HEK293T (cell line): ENCODE measurements around the gene PCDHB8.
"Not testable (repeated sequence)": the region's sequence is repeated elsewhere in the genome, so short reads cannot be mapped to it uniquely, and the experiment has no call there.

Experiments
- BHLHE40 ChIP-seq: fragments of 450-650 bp; IDR thresholded peaks from 2 replicates; pipeline ENCODE4 v1.6.1; 2016; ENCODE audit warnings: mild to moderate bottlenecking, moderate library complexity, borderline replicate concordance
- FOXA1 ChIP-seq: fragments of 450-650 bp; IDR thresholded peaks from 2 replicates; pipeline ENCODE4 v1.6.1; 2016; ENCODE audit warnings: mild to moderate bottlenecking
- FOXK2 ChIP-seq: fragments of 450-650 bp; IDR thresholded peaks from 2 replicates; pipeline ENCODE4 v1.6.1; 2016; ENCODE audit warnings: mild to moderate bottlenecking
- FOXM1 ChIP-seq: fragments of 450-650 bp; IDR thresholded peaks from 2 replicates; pipeline ENCODE4 v1.6.1; 2017; ENCODE audit warnings: mild to moderate bottlenecking, borderline replicate concordance
- HDGF ChIP-seq: fragments of 450-650 bp; IDR thresholded peaks from 2 replicates; pipeline ENCODE4 v1.6.1; 2017; ENCODE audit warnings: antibody characterized with exemption, borderline replicate concordance
- LEF1 ChIP-seq: fragments of 450-650 bp; IDR thresholded peaks from 2 replicates; pipeline ENCODE4 v1.6.1; 2017; ENCODE audit warnings: mild to moderate bottlenecking, borderline replicate concordance
- NFRKB ChIP-seq: fragments of 450-650 bp; IDR thresholded peaks from 2 replicates; pipeline ENCODE4 v1.6.1; 2016; ENCODE audit warnings: mild to moderate bottlenecking, moderate library complexity
- SP1 ChIP-seq: fragments of 450-650 bp; IDR thresholded peaks from 2 replicates; pipeline ENCODE4 v1.6.1; 2017
- TARDBP ChIP-seq: fragments of 450-650 bp; IDR thresholded peaks from 2 replicates; pipeline ENCODE4 v1.6.1; 2016

GRCh38 chr5:141216035-141216434, 38.4 kb downstream of the PCDHB8 start:
- not testable (repeated sequence) for TF ChIP-seq BHLHE40, FOXK2, SP1, NFRKB, FOXA1, FOXM1, TARDBP, HDGF, LEF1
